GM19395 (cell line): Measurements from ENCODE around the gene RBPJ.
"Not testable (repeated sequence)": the region's sequence is repeated elsewhere in the genome, so short reads cannot be mapped to it uniquely, and the experiment has no call there.

Experiments used
- ATAC-seq: cut with Tn5 transposase; IDR thresholded peaks from one replicate; pipeline ENCODE4 v1.9.1; 2021; ENCODE audit warnings: mild to moderate bottlenecking, moderate library complexity; ENCODE audit not compliant: unreplicated experiment

RBPJ gene

DNA sequence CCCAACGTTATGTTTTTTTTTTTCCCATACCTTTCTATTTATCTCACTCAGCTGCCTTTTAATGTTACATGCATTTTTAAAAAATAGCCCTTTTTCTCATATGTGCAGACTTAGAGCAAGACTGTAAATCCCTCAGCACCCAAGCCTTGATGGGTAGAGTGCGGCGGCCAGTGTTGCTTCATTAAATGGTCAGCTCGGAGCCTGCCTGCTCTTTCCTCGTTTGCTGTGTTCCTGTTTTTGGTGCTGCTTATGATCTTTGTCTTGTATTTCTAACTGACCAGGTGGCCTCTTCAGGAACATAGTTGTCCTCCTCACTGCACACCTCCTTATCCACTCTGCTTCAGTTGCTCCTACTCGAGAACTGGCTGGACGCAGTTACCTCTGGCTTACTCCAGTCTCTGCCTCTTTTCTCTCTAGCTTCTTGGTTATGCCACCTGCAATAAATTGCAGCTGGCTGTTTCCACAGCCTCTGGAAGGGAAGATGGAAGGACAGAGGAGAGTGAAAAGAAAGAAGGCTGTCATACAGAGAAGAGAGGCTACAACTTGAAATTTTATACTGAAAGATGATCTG lies 10.7 kb downstream of the RBPJ start:
- ATAC-seq, result no peak

GRCh38 chr4:26334366-26334765 lies 13.6 kb downstream of the RBPJ start:
- no peak for ATAC-seq

- ATAC-seq, result no peak
Observed at GRCh38 chr4:26337612-26338011, 16.8 kb downstream of the RBPJ start.

- no peak for ATAC-seq
Observed at GRCh38 chr4:26342328-26343037, 21.7 kb downstream of the RBPJ start.

DNA sequence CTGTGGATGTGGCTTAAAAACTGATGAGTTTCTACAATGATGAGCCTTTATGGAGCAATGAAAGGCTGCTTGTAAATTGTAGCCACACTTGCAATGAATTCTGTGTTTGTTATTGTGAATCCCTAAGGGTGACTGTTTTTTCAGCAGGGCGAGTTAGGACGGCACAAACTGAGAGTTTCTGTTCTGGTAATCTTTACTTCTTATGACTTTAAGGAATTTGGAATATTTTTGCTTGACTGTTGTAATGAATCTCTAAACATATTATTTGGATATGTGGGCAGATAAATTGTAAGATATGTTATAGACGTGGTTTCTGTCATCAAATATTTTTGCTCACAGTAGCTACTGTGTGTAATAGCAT lies 22.2 kb downstream of the RBPJ start:
- ATAC-seq, result no peak

DNA sequence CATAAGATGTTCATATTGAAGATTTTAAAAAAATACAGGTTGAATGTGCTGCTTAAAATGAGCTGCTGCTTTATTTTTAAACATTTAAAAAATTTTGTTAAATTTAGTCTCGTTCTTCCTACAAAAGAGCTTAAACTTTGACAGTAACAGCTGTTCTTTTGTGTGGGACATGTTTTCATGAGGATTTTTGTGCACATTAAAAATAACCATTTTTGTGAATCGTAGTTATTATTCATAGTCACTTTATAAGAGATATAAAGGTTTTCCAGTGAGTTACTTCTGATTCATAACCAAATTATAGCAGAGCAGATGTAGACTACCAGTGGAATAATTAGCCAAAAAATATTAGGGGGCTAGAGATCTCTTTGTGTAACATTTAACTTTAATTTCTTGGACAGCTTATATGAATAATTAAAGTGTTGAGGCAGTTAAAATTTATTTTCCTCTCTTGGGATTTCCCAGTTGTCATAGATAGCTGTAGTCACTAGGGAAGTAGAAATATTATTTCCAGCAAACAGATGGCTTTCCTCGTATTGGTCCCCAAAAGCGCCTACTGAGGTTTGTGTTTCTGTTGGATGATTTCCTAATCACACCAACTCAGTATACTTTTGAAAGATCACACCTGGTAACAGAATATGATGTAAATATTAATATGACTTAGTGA lies 24.2 kb downstream of the RBPJ start:
- ATAC-seq, result no peak

GRCh38 chr4:26345565-26345938 lies 24.7 kb downstream of the RBPJ start:
- ATAC-seq, result no peak

DNA sequence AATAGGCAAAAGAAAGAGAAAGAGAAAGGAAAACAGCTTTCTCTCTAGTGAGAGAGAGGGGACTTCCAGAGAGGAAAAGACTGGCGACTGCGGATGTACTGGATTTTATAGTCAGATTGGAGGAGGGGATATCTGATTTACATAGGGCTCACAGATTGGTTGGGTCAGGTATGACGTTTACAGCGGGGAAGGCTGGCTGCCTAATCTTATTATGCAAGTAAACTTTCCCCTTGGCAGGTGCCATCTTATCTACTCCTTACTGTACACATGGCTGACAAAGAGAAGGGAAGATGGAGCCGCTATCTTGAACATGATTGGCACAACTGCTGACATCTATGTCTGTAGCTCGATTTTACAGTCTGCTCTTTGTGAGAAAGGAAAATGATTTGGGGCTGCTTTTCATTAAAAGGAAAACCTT lies 25.4 kb downstream of the RBPJ start:
- ATAC-seq, result no peak

DNA sequence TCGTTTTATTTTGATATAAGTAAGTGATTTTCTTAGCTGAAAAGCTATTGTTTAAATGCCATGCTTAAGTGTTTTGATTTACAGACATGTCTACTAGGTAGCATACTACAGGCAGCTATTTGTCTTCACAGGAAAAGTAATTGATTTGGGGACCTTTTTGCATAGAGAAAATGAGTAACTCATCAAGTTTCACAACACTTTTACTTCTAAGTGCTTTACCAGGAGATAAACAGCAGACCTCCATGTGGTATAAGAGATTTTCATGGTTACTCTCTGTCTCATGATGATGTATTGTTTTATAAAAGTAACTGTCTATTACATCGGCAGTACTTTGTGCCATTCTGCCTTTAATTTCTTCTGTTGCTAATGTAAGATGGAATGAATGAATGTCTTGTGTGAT lies 28.7 kb downstream of the RBPJ start:
- ATAC-seq, result peak; percentile 45

- peak; percentile 50 for ATAC-seq
Observed at GRCh38 chr4:26351685-26352084, 30.9 kb downstream of the RBPJ start.

- no peak for ATAC-seq
Observed at GRCh38 chr4:26354491-26354890, 33.7 kb downstream of the RBPJ start.

GRCh38 chr4:26355392-26356052 lies 34.7 kb downstream of the RBPJ start:
- ATAC-seq, result no peak

- ATAC-seq, result peak; percentile 63
Observed at GRCh38 chr4:26356081-26356501, 35.3 kb downstream of the RBPJ start.

DNA sequence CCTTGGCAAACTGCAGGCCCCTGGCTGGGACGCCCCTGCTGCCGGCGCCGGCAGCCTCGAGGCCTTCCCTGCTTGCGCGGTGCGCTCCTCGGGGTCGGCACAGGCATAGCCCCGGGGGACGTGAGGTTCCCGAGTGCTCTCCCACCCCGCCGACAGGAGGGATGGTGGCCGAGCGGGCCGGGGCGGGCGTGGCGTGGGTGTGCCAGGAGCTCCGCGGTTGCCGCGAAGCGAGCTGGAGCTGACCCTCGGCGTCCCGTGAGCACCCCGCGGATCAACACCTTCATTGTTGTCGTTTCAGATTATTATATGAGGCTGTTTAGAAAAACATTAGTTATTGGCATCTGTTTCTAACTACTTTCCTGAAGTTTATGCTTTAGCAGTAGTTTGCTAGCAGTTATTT lies 38.7 kb downstream of the RBPJ start:
- ATAC-seq, result not testable (repeated sequence)

DNA sequence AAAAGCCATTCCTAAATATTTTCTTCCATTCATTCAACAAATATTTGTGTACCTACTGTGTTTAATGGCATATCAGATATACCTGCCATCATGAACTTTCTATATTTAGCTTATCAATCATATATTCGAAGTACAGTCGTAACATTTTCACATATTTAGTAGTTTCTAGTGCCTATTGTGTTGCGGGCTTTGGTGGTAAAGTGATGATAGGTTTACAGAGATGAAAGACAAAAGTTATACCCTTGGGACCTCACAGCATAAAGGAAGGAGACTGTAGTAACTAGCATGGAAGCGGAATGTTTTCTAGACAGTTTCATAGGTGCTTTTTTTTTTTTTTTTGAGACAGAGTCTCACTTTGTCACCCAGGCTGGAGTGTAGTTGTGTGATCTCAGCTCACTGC lies 39.5 kb downstream of the RBPJ start:
- no peak for ATAC-seq

- no peak for ATAC-seq
Observed at GRCh38 chr4:26360864-26361263, 40.0 kb downstream of the RBPJ start.

- ATAC-seq, result no peak
Observed at GRCh38 chr4:26361297-26361696, 40.5 kb downstream of the RBPJ start.

GRCh38 chr4:26362745-26363439 lies 42.1 kb downstream of the RBPJ start:
- ATAC-seq, result no peak

DNA sequence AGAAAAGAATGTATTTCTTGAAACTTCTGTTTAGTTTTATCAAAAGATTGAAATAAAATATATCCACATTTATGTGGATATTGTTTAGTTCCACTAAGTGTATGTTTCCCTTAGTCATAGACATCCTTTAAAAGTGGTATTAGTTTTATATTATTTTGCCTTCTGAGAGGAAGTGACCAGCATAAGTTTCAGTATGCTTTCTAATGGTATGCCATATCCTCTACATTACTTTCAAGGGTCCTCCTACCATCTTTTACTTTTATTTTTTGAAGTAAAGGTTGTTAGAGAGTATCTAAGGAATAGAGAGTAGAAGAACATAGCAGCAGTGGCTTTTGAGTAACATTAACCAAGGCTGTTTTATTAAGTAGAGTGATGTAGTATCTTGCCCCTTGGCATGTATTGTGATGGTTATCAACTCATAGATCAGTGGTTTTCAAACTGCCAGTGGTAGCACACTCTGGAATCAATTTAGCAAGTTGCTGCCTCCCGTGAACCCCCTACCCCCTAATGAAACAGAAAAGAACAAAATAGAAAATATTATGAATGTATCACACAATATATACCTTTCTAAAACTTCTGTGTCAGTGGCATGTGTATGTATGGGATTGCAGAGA lies 44.8 kb downstream of the RBPJ start:
- no peak for ATAC-seq

GRCh38 chr4:26367811-26368210 lies 47.0 kb downstream of the RBPJ start:
- ATAC-seq, result no peak

GRCh38 chr4:26368685-26369084 lies 47.9 kb downstream of the RBPJ start:
- no peak for ATAC-seq
